Measurements from ENCODE around the gene TECR. TPM values are rescaled to one million over a fixed set of nuclear protein-coding genes. Genes with fewer than 3 reads are reported as not detected.

The TECR gene
- total and polyA plus RNA-seq, 9 of the 15 experiments (the other 6 are each of a cell fraction or from before 2014, with no cell fraction given), result 29.3 to 211 (median 81.4) TPM

DNA sequence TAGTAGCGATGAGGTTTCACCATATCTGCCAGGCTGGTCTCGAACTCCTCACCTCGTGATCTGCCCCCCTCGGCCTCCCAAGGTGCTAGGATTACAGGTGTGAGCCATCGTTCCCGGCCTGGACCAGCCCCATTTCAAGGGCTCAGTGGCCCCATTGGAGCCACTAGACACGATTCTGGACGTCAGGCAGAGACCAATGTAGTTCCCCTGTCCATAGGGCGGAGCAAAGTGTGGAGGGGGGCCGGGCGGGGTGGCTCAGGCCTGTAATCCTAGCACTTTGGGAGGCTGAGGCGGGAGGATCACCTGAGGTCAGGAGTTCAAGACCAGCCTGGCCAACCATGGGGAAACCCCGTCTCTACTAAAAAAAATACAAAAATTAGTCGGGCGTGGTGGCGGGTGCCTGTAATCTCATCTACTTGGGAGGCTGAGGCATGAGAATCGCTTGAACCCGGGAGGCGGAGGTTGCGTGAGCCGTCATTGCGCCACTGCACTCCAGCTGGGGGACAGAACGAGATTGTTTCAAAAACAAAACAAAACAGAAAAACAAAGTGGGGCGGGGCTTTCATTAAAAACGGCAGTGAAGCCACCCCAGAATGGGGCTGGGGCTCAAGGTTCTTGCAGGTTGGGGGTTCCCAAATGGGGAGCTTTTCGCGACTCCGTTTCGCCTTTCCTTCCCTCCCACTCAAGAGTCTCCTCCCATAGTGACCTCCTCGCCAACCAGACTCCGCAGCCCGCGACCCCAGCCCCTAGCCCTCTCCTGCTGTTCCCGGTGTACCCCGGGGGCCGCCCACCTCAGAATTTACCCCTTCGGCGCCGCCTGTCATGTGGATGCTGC lies 758 bp upstream of the TECR start (continued):
- TF ChIP-seq ZBTB7A (IDR thresholded peaks at IDR 0.05; ENCODE audit: borderline replicate concordance, control insufficient read depth, low read depth, low read length) (peak; percentile 89; the same call in 1 of the 2 replicates), HNRNPLL (IDR thresholded peaks at IDR 0.05; ENCODE audit: low read depth, low read length, poor library complexity, severe bottlenecking) (no peak), NFIX (CRISPR knock-in tag; IDR thresholded peaks at IDR 0.05; ENCODE audit: low read depth) (no peak), CBFA2T3 (IDR thresholded peaks at IDR 0.05) (0 out of 2 replicates have a peak, but pooled peaks have one; percentile 4), NUFIP1 (IDR thresholded peaks at IDR 0.05; ENCODE audit: partially characterized antibody) (no peak), ADNP (tag; IDR thresholded peaks at IDR 0.05) (peak; percentile 63), SIN3B (IDR thresholded peaks at IDR 0.05; ENCODE audit: low read depth) (no peak), CREB1 (IDR thresholded peaks at IDR 0.05) (no peak), CREB1 (CRISPR knock-in tag; IDR thresholded peaks at IDR 0.05) (no peak), MEF2A (IDR thresholded peaks at IDR 0.05; ENCODE audit: control insufficient read depth, low read depth, low read length) (no peak), HMG20A (CRISPR knock-in tag; conservative IDR thresholded peaks at IDR 0.05) (no peak), TEAD2 (tag; IDR thresholded peaks at IDR 0.05) (no peak), TSC22D4 (tag; IDR thresholded peaks at IDR 0.05) (no peak), MAFG (tag; conservative IDR thresholded peaks at IDR 0.05) (no peak), SIN3A (IDR thresholded peaks at IDR 0.05; ENCODE audit: borderline replicate concordance in 2 of 2, control insufficient read depth in 1 of 2, low read depth in 2 of 2, low read length in 2 of 2) (peak in 1 of 2 experiments; percentile 50; a peak in 1 of 4 replicates), ARHGAP35 (IDR thresholded peaks at IDR 0.05; ENCODE audit: partially characterized antibody) (no peak), ILF3 (IDR thresholded peaks at IDR 0.05; ENCODE audit: borderline replicate concordance) (no peak), NFATC3 (IDR thresholded peaks at IDR 0.05) (no peak), HSF4 (CRISPR knock-in tag; IDR thresholded peaks at IDR 0.05; ENCODE audit: borderline replicate concordance) (no peak), ETV6 (IDR thresholded peaks at IDR 0.05; ENCODE audit: borderline replicate concordance in 1 of 2, low read depth in 2 of 2, low read length in 1 of 2) (no peak), ETV6 (CRISPR knock-in tag; IDR thresholded peaks at IDR 0.05; ENCODE audit: borderline replicate concordance) (no peak), FOS (IDR thresholded peaks at IDR 0.05; ENCODE audit: extremely low read depth, insufficient read length) (no peak), GTF2E2 (tag; IDR thresholded peaks at IDR 0.05) (no peak), SMARCB1 (IDR thresholded peaks at IDR 0.05; ENCODE audit: insufficient read length, low read depth) (no peak), CBX2 (IDR thresholded peaks at IDR 0.05; ENCODE audit: insufficient read depth, low read length, poor library complexity, severe bottlenecking) (no peak), HDAC6 (IDR thresholded peaks at IDR 0.05; ENCODE audit: low read depth, low read length) (no peak), BCOR (IDR thresholded peaks at IDR 0.05) (peak; percentile 95), SRSF3 (IDR thresholded peaks at IDR 0.05; ENCODE audit: insufficient read depth, low read length) (no peak), RBM39 (optimal IDR thresholded peaks at IDR 0.05; ENCODE audit: low read depth, low read length) (no peak), TCF7 (IDR thresholded peaks at IDR 0.05; ENCODE audit: borderline replicate concordance) (0 out of 2 replicates have a peak, but pooled peaks have one; percentile 55), POLR2AphosphoS2 (IDR thresholded peaks at IDR 0.05; ENCODE audit: low read length) (no peak)
